ENCODE measurements around the gene GGN. TPM values are rescaled to one million over a fixed set of nuclear protein-coding genes. Genes with fewer than 3 reads are reported as not detected.

Gene GGN
- total and polyA plus RNA-seq, 9 of the 15 experiments (the other 6 are each of a cell fraction or from before 2014, with no cell fraction given) = 0.15 to 0.33 TPM; not detected in 7

- TF ChIP-seq CBX5 (IDR thresholded peaks at IDR 0.05; ENCODE audit: borderline replicate concordance, low read depth) (no peak), ZNF644 (tag; IDR thresholded peaks at IDR 0.05; ENCODE audit: low read depth) (no peak), RBM34 (IDR thresholded peaks at IDR 0.05; ENCODE audit: borderline replicate concordance, insufficient read depth, low read length) (no peak), ZNF696 (CRISPR knock-in tag; conservative IDR thresholded peaks at IDR 0.05) (no peak), SMAD1 (IDR thresholded peaks at IDR 0.05; ENCODE audit: low read depth, low read length, partially characterized antibody) (no peak), HBP1 (CRISPR knock-in tag; IDR thresholded peaks at IDR 0.05) (peak; percentile 92), ZNF77 (CRISPR knock-in tag; IDR thresholded peaks at IDR 0.05) (no peak), LARP7 (IDR thresholded peaks at IDR 0.05) (peak; percentile 99), GATAD2B (IDR thresholded peaks at IDR 0.05; ENCODE audit: borderline replicate concordance) (no peak), ZNF655 (CRISPR knock-in tag; IDR thresholded peaks at IDR 0.05) (no peak), SNRNP70 (optimal IDR thresholded peaks at IDR 0.05; ENCODE audit: low read depth, low read length) (no peak), YY1 (IDR thresholded peaks at IDR 0.05; ENCODE audit: borderline replicate concordance in 1 of 3, control insufficient read depth in 1 of 3, extremely low read depth in 1 of 3, insufficient read depth in 3 of 3, insufficient read length in 1 of 3, insufficient replicate concordance in 2 of 3, low read depth in 1 of 3, low read length in 2 of 3) (peak in 2 of 3 experiments; percentile 66 to 83), CBX3 (IDR thresholded peaks at IDR 0.05; ENCODE audit: borderline replicate concordance in 1 of 2, low read length in 2 of 2) (no peak), ZNF449 (CRISPR knock-in tag; IDR thresholded peaks at IDR 0.05) (no peak), CSDE1 (IDR thresholded peaks at IDR 0.05) (no peak), XRCC5 (IDR thresholded peaks at IDR 0.05; ENCODE audit: low read depth, low read length) (no peak), RUNX1 (IDR thresholded peaks at IDR 0.05; ENCODE audit: low read depth) (no peak), NELFE (IDR thresholded peaks at IDR 0.05; ENCODE audit: insufficient read depth, insufficient read length) (no peak), GTF2B (IDR thresholded peaks at IDR 0.05; ENCODE audit: extremely low read depth, insufficient read length) (no peak), MIER1 (IDR thresholded peaks at IDR 0.05; ENCODE audit: low read depth) (no peak), BCL6 (CRISPR knock-in tag; IDR thresholded peaks at IDR 0.05) (no peak), ZBTB9 (CRISPR knock-in tag; IDR thresholded peaks at IDR 0.05) (no peak), CBX1 (IDR thresholded peaks at IDR 0.05; ENCODE audit: low read depth) (no peak)
Measured at GRCh38 chr19:38335949-38336637, 51.7 kb downstream of the GGN start (continued).

Measured in K562 (cell line).